Cardiac septum (tissue), 1 donor: ENCODE data around the gene ATP6AP1. TPM values are rescaled to one million over a fixed set of nuclear protein-coding genes. Genes with fewer than 3 reads are reported as not detected.
"Not testable (repeated sequence)": the region's sequence is repeated elsewhere in the genome, so short reads cannot be mapped to it uniquely, and the experiment has no call there.

Source experiments
- DNase-seq: peaks from one replicate; pipeline ENCODE4 v3.0.0-alpha.2; 2020; ENCODE audit warnings: low spot score
- intact Hi-C: fragments of 100-400 bp; cut with DNase I; formaldehyde crosslinking; loops from one replicate; pipeline ENCODE4 v1.14.0; 2022
- long read RNA-seq: library from polyadenylated mRNA; unstranded; transcript quantifications from one replicate; pipeline ENCODE4 v2.0.0, GENCODE V29; 2021
- total RNA-seq: library from RNA; stranded (reverse); fragmentation: NEBNext Ultra II Directional; extraction: Animal tissue kit (Norgen Biotek cat#: 25700); gene quantifications from one replicate; pipeline ENCODE4 v1.2.1, GENCODE V29; 2021
- donor health status: DM: no; HTN: no; CAD: no.

Gene ATP6AP1
- total RNA-seq: 86.1 TPM
- long read RNA-seq, transcript ATP6AP1-201 (10 exons, 2,099 nt): major isoform, 215 of 247 reads
- long read RNA-seq, partial matches to known transcripts: 12 of 247 reads
- long read RNA-seq, other reads (novel, unspliced or antisense): 18 of 247 reads

- DNase-seq: peak; percentile 96
- intact Hi-C loops: no loop called here
Measured at GRCh38 chrX:154428176-154429171, at the start of gene ATP6AP1. Gene ATP6AP1 (plus strand): TSS chrX:154428677. CDS start chrX:154428693, 16 bp downstream.

- intact Hi-C loops: loop anchor here (10.0 kb wide), 1 partner anchor 404 kb away; the partner anchor contains the start of genes HCFC1 and TMEM187
- peak; percentile 97 for DNase-seq
Measured at GRCh38 chrX:154378799-154379568, 49.5 kb upstream of the ATP6AP1 start, which contains the start of gene EMD. Gene EMD (plus strand): TSS chrX:154379295. CDS start chrX:154379485, 190 bp downstream.

- intact Hi-C loops: loop anchor here (10.0 kb wide), 1 partner anchor 405 kb away; the partner anchor contains the start of genes HCFC1 and TMEM187
- DNase-seq: no peak
Measured at GRCh38 chrX:154379569-154379951, 48.9 kb upstream of the ATP6AP1 start.

- DNase-seq: no peak
- intact Hi-C loops: no loop called here
Measured at GRCh38 chrX:154380153-154380552, 48.3 kb upstream of the ATP6AP1 start.

GRCh38 chrX:154380787-154381186 lies 47.7 kb upstream of the ATP6AP1 start:
- no peak for DNase-seq
- intact Hi-C loops: no loop called here

GRCh38 chrX:154381271-154381670 lies 47.2 kb upstream of the ATP6AP1 start:
- DNase-seq: no peak
- intact Hi-C loops: no loop called here

GRCh38 chrX:154382483-154383069 lies 45.9 kb upstream of the ATP6AP1 start:
- intact Hi-C loops: no loop called here
- DNase-seq: no peak

- DNase-seq: no peak
- intact Hi-C loops: no loop called here
Measured at GRCh38 chrX:154383359-154384283, 44.9 kb upstream of the ATP6AP1 start.

GRCh38 chrX:154384284-154384892 lies 44.1 kb upstream of the ATP6AP1 start:
- no peak for DNase-seq
- intact Hi-C loops: no loop called here

- DNase-seq, intact Hi-C loops: not testable (repeated sequence)
Measured at GRCh38 chrX:154388094-154388493, 40.4 kb upstream of the ATP6AP1 start.

- DNase-seq, intact Hi-C loops: not testable (repeated sequence)
Measured at GRCh38 chrX:154388649-154389048, 39.8 kb upstream of the ATP6AP1 start.

- not testable (repeated sequence) for DNase-seq
Measured at GRCh38 chrX:154389812-154390747, 38.4 kb upstream of the ATP6AP1 start.

GRCh38 chrX:154396363-154396762 lies 32.1 kb upstream of the ATP6AP1 start:
- not testable (repeated sequence) for DNase-seq
- intact Hi-C loops: loop anchor here (10.0 kb wide), 1 partner anchor 48 kb away; the partner anchor contains the start of gene FAM50A

More at GRCh38 chrX:154389812-154390747, 38.4 kb upstream of the ATP6AP1 start:
- intact Hi-C loops: loop anchor here (10.0 kb wide), 1 partner anchor 55 kb away; the partner anchor contains the start of gene FAM50A

GRCh38 chrX:154396973-154397887 lies 31.2 kb upstream of the ATP6AP1 start:
- no peak for DNase-seq
- intact Hi-C loops: loop anchor here (10.0 kb wide), 1 partner anchor 48 kb away; the partner anchor contains the start of gene FAM50A

GRCh38 chrX:154397888-154398667 lies 30.4 kb upstream of the ATP6AP1 start, which contains the start of gene RPL10:
Gene RPL10 (plus strand): TSS chrX:154398377. CDS start chrX:154398520, 143 bp downstream.
- intact Hi-C loops: loop anchor here (10.0 kb wide), 1 partner anchor 47 kb away; the partner anchor contains the start of gene FAM50A
- peak; percentile 97 for DNase-seq
